GM12874 (cell line): ENCODE measurements around the gene EPYC.

Source experiments
- TF ChIP-seq, protein P1 (sequence below): IDR thresholded peaks from 2 replicates; pipeline ENCODE4 v1.5.1; 2011; ENCODE audit warnings: low read depth, mild to moderate bottlenecking, control low read depth, low read length, moderate library complexity; ENCODE audit not compliant: insufficient read depth

Gene EPYC

DNA sequence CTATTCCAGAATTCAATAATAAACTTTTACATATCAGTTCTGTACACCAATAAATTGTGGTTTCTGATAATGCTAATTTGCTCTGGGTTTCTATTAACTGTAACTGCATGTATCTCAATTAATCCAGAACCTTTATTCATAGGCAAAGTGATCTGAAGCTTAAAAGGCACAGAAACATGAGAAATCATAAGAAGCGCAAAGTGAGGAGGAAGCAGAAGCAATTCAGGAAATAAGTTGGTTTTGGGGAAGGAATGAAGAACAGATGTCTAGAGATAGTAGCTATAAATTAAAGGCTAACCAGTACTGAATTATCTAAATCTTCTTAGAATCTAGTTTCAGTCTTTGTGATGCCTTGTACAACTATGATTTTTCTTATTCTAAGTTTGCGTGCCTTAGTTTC lies 28.5 kb upstream of the EPYC start:
- TF ChIP-seq, protein P1, sequence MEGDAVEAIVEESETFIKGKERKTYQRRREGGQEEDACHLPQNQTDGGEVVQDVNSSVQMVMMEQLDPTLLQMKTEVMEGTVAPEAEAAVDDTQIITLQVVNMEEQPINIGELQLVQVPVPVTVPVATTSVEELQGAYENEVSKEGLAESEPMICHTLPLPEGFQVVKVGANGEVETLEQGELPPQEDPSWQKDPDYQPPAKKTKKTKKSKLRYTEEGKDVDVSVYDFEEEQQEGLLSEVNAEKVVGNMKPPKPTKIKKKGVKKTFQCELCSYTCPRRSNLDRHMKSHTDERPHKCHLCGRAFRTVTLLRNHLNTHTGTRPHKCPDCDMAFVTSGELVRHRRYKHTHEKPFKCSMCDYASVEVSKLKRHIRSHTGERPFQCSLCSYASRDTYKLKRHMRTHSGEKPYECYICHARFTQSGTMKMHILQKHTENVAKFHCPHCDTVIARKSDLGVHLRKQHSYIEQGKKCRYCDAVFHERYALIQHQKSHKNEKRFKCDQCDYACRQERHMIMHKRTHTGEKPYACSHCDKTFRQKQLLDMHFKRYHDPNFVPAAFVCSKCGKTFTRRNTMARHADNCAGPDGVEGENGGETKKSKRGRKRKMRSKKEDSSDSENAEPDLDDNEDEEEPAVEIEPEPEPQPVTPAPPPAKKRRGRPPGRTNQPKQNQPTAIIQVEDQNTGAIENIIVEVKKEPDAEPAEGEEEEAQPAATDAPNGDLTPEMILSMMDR: no peak

DNA sequence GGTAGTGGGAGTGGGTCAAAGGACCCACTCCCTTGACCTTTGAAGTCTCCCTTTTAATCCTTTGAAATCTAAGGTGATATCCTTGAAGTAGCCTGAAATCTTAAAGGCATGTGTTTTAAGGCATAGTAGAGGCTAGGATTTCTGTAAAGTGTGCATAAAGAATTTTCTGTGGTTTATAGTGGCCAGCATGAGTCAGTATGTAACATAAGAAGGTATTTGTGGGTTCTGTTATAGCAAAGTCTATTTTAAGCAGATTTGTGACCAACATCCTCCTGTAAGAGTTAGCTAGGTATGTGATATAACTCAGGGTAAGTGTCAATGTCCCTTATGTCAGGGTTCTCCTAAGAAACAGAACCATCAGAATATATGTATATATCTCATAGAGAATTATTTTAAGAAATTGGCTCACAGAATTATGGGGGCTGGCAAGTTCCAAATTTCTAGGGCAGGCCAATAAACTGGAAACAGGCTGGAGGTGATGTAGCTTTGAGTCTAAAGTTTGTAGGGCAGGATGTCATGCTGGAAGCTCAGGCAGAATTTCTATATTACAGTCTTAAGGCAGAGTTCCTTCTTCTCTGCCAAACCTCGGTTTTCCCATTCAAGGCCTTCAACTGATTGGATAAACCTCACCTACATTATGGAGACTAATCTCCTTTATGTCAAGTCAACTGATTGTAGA lies 18.7 kb upstream of the EPYC start:
- TF ChIP-seq, protein P1: no peak

DNA sequence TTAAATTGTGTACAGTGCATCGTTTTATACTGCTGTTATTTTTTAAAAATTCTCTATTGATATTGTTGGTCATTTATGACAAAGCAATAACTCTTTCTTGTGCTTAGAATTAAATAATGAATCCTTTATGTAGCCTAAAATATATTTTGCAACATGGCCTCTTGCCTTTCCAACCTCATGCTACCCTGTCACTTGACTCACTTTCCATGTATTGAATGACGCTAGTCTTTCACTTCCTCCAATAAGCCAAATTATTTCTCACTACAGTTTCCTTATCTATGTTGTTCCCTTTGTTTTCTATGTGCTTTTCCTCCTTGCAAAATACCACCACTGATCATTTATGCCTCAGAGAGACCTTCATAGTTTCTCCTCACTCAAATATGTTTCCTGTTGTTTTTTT lies 16.3 kb upstream of the EPYC start:
- TF ChIP-seq, protein P1: no peak

DNA sequence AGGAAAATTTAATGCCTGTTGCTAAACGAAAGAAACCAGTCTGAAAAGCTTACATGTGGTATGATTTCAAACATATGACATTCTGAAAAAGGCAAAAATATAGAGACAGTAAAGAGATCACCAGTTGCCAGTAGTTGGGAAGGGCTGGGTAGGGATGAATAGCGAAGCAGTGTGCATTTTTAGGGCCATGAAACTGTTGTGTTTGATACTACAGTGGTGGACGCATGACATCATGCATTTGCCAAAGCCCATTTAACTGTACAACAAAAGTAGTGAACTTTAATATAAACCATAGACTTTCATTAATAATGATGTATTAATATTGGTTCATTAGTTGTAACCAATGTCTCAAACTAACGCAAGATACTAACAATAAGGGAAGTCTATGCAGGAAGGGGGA lies 14.7 kb upstream of the EPYC start:
- TF ChIP-seq, protein P1: no peak

DNA sequence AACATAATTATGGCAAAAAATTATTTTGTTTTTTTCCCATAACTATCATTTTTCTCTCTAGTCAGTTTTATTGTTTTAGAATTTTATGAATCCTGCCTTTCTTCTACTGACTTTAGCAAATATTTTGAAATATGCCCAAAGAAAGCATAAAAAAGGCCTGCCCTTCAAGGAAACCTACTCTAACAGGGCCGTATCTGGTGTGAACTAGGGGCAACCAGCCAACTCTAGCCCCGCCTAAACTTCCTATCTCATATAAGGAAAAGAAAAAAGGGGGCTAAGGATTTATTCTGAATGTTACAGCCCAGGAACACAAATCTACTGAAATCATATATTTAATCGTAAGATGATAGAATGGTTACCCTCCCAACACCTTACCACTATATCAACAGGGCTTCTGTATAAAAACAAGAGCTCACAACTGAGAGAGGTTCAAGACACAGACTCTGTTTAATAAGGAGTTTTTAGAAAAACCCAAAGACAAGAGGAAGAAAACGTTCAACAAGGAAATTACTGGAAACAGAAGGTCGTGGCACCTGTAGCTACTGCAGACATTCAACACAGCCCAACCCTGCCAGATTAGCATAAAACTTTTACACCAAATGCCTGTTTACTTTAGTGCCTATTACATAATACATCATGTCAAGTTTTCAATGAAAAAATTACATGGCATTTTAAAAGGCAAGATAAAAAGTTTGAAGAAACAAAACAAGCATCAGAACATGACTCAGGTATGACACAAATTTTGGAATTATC lies 12.9 kb upstream of the EPYC start:
- TF ChIP-seq, protein P1: no peak

DNA sequence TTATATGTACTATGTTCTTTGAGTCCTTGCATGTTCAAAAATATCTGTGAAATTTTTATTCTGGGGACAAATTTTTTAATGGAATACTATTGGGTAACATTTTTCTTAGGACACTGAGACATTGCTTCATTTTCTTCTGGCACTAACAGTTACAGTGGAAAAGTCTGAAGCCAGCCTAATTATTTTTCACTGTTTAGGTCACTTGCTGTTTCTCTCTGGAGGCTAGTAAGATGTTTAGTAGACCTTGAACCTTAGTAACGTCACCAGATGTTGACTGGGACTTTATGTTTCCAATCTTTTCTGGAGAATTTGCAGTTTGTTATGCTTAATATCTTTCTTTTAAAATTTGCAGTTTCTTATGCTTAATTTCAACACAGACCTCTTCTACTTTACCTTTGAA lies 12.3 kb upstream of the EPYC start:
- TF ChIP-seq, protein P1: no peak

DNA sequence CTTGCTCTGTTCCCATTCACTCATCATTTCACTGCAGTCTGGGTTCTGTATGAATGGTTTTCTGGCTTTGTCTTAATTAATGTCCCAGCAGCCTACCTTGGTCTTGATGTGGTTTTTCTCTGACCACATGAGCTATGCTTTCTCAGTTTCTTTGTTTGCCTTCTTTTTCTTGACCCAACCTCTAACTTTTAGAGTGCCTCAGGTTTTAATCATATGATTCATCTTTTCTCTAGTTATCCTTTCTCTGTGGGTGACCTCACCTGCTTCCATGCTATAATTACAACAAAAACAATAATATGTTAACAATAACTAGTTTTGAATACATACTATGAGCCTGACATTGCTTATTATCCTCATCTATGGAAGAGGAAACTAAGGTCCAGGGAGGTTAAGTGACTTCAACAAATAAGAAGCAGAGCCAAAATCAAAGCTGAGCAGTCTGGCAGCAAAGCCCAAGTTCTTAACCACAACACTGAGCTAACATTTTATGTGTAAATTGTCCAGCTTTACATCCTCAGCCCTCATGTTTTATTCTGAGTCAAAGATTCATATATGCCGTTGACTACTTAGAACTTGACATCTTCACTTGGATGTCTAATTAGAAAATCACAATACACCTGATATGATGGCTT lies 4.7 kb upstream of the EPYC start:
- TF ChIP-seq, protein P1: no peak
